ENCODE measurements around the gene RINT1. TPM values are rescaled to one million over a fixed set of nuclear protein-coding genes. Genes with fewer than 3 reads are reported as not detected.

RINT1 gene
- total and polyA plus RNA-seq, 2 of the 13 experiments (the other 11 are each of a cell fraction or from before 2014, with no cell fraction given) = 14.7 to 19.3 TPM

- peak; percentile 88; the same call in 1 of the 2 replicates for TF ChIP-seq TP53 (CRISPR knock-in tag; conservative IDR thresholded peaks at IDR 0.05)
- peak; percentile 67 for TF ChIP-seq RXRA (CRISPR knock-in tag; IDR thresholded peaks at IDR 0.05)
- peak; percentile 72 for TF ChIP-seq TEAD3 (CRISPR knock-in tag; optimal IDR thresholded peaks at IDR 0.05; ENCODE audit: borderline replicate concordance)
- TF ChIP-seq NR2F6 (IDR thresholded peaks at IDR 0.05) = no peak
- peak; percentile 41; the same call in 1 of the 2 replicates for TF ChIP-seq NR2F6 (CRISPR knock-in tag; IDR thresholded peaks at IDR 0.05)
- no peak for TF ChIP-seq ZNF737 (CRISPR knock-in tag; IDR thresholded peaks at IDR 0.05; ENCODE audit: borderline replicate concordance)
- peak; percentile 43; the same call in 1 of the 2 replicates for TF ChIP-seq ZNF839 (CRISPR knock-in tag; IDR thresholded peaks at IDR 0.05; ENCODE audit: borderline replicate concordance)
- TF ChIP-seq HHEX (CRISPR knock-in tag; IDR thresholded peaks at IDR 0.05) = no peak
- peak; percentile 84 for TF ChIP-seq ZNF687 (CRISPR knock-in tag; IDR thresholded peaks at IDR 0.05)
- peak; percentile 41; the same call in 1 of the 2 replicates for TF ChIP-seq HDAC2 (CRISPR knock-in tag; IDR thresholded peaks at IDR 0.05)
- TF ChIP-seq CREB1 (IDR thresholded peaks at IDR 0.05) = peak; percentile 66
- TF ChIP-seq CREB1 (CRISPR knock-in tag; IDR thresholded peaks at IDR 0.05) = no peak
- TF ChIP-seq KMT2B (CRISPR knock-in tag; IDR thresholded peaks at IDR 0.05) = 0 out of 2 replicates have a peak, but pooled peaks have one; percentile 45
- no peak for TF ChIP-seq DRAP1 (CRISPR knock-in tag; IDR thresholded peaks at IDR 0.05)
- no peak for TF ChIP-seq TERF1 (CRISPR knock-in tag; IDR thresholded peaks at IDR 0.05)
- TF ChIP-seq ZFP91 (CRISPR knock-in tag; IDR thresholded peaks at IDR 0.05; ENCODE audit: borderline replicate concordance) = peak; percentile 54; the same call in 1 of the 2 replicates
- no peak for TF ChIP-seq ZFP1 (CRISPR knock-in tag; IDR thresholded peaks at IDR 0.05)
- TF ChIP-seq BRCA1 (CRISPR knock-in tag; IDR thresholded peaks at IDR 0.05) = no peak
- TF ChIP-seq ZBTB33 (CRISPR knock-in tag; IDR thresholded peaks at IDR 0.05) = peak; percentile 91
- TF ChIP-seq CREM (IDR thresholded peaks at IDR 0.05) = peak; percentile 21; the same call in 1 of the 2 replicates
- TF ChIP-seq CREM (CRISPR knock-in tag; IDR thresholded peaks at IDR 0.05) = no peak
- no peak for TF ChIP-seq SP140L (CRISPR knock-in tag; IDR thresholded peaks at IDR 0.05; ENCODE audit: borderline replicate concordance)
- no peak for TF ChIP-seq KMT2A (CRISPR knock-in tag; IDR thresholded peaks at IDR 0.05)
Measured at GRCh38 chr7:105581066-105581811, 49.2 kb downstream of the RINT1 start, which contains the start of gene EFCAB10 (continued).
